MCF 10A (cell line): Measurements from ENCODE around the gene RAPGEF1. TPM values are rescaled to one million over a fixed set of nuclear protein-coding genes. Genes with fewer than 3 reads are reported as not detected.

Experiments
- BruUV-seq: library from RNA; stranded (reverse); fragments of 400-500 nt; replicated peaks from 2 replicates; lab custom pipeline; 2021; lab: Mats Ljungman, UMichigan
- CTCF ChIA-PET: fragments of 300-600 bp; sonication (Branson Sonifier 250); formaldehyde crosslinking; extraction: SDS; loops from one replicate; lab custom pipeline; 2021; ENCODE audit warnings: antibody characterized with exemption, inconsistent platforms; lab: Yijun Ruan, JAX
- POLR2A ChIA-PET: fragments of 300-600, 350-650 bp; sonication (Branson Sonifier 250); formaldehyde crosslinking; extraction: SDS; loops from one replicate; lab custom pipeline; 2020; ENCODE audit warnings: antibody characterized with exemption, inconsistent platforms; lab: Yijun Ruan, JAX
- DNase-seq: peaks from one replicate; pipeline ENCODE4 v3.0.0-alpha.2; 2018; ENCODE audit not compliant: unreplicated experiment
- H3K27ac Mint-ChIP-seq: one replicate; pipeline ENCODE4 v1.8.0; 2022; ENCODE audit warnings: mild to moderate bottlenecking, low read depth, mixed read lengths; ENCODE audit not compliant: unreplicated experiment
- H3K27me3 Mint-ChIP-seq: one replicate; pipeline ENCODE4 v1.8.0; 2022; ENCODE audit warnings: mixed read lengths; ENCODE audit not compliant: insufficient read depth, unreplicated experiment
- H3K36me3 Mint-ChIP-seq: one replicate; pipeline ENCODE4 v1.8.0; 2022; ENCODE audit warnings: mild to moderate bottlenecking, moderate library complexity, mixed read lengths; ENCODE audit not compliant: insufficient read depth, unreplicated experiment
- H3K4me1 Mint-ChIP-seq: one replicate; pipeline ENCODE4 v1.8.0; 2022; ENCODE audit warnings: mixed read lengths; ENCODE audit not compliant: insufficient read depth, unreplicated experiment
- H3K4me3 Mint-ChIP-seq: one replicate; pipeline ENCODE4 v1.8.0; 2022; ENCODE audit warnings: mild to moderate bottlenecking, moderate library complexity, mixed read lengths; ENCODE audit not compliant: unreplicated experiment
- H3K9me3 Mint-ChIP-seq: one replicate; pipeline ENCODE4 v1.8.0; 2022; ENCODE audit warnings: mixed read lengths; ENCODE audit not compliant: unreplicated experiment
- CTCF ChIP-seq: fragments of 200-600 bp; IDR thresholded peaks from one replicate; pipeline ENCODE4 v1.8.0; 2022; ENCODE audit warnings: antibody characterized with exemption, mild to moderate bottlenecking; ENCODE audit not compliant: unreplicated experiment
- intact Hi-C: fragments of 100-400 bp; cut with micrococcal nuclease; formaldehyde crosslinking; loops from 2 replicates; pipeline ENCODE4 v1.14.1; 2022
- total RNA-seq: library from RNA; stranded (reverse); gene quantifications from 2 replicates; pipeline ENCODE4 v1.2.3, GENCODE V29; 2022

The RAPGEF1 gene
- total RNA-seq, 1 experiment from 2014 or later = 55.4 TPM

- DNase-seq = no peak
- Mint-ChIP-seq H3K36me3 (no peaks in the 10 kb centered on the region), H3K27me3 (no peaks in the 10 kb centered on the region), H3K4me1 (peaks cover 31% of the 10 kb centered on the region), H3K27ac (no peak overlapping the region), H3K9me3 (no peaks in the 10 kb centered on the region), H3K4me3 (no peak overlapping the region)
- CTCF ChIA-PET = interaction anchor here (0.6 to 0.8 kb wide), 2 partner anchors 44 to 1585 kb away, joined by 4 read pairs; no protein-coding TSS in a partner anchor
- POLR2A ChIA-PET = interaction anchor here (0.8 to 4.4 kb wide), 3 partner anchors 8 to 23 kb away, joined by 3 to 47 read pairs (median 38); no protein-coding TSS in a partner anchor
- BruUV-seq = no TSS peak
- TF ChIP-seq CTCF = no peak
- intact Hi-C loops = no loop called here
Observed at GRCh38 chr9:131700765-131701435, 39.0 kb downstream of the RAPGEF1 start.

- no peak for DNase-seq
- POLR2A ChIA-PET = no interaction called here
- no peak overlapping the region for H3K4me3 Mint-ChIP-seq
- CTCF ChIA-PET = no interaction called here
- intact Hi-C loops = no loop called here
- no TSS peak for BruUV-seq
- no peak overlapping the region for H3K27ac Mint-ChIP-seq
- no peaks in the 10 kb centered on the region for H3K36me3 Mint-ChIP-seq
- no peaks in the 10 kb centered on the region for H3K27me3 Mint-ChIP-seq
- no peaks in the 10 kb centered on the region for H3K9me3 Mint-ChIP-seq
- H3K4me1 Mint-ChIP-seq = peaks cover 31% of the 10 kb centered on the region
- no peak for TF ChIP-seq CTCF
Observed at GRCh38 chr9:131700076-131700475, 39.8 kb downstream of the RAPGEF1 start.

- no peak overlapping the region for H3K27ac Mint-ChIP-seq
- ChIA-PET POLR2A (no interaction called here), CTCF (interaction anchor here (0.6 to 1.1 kb wide), 2 partner anchors 21 to 218 kb away, joined by 4 read pairs; no protein-coding TSS in a partner anchor)
- no TSS peak for BruUV-seq
- no peak for DNase-seq
- no peaks in the 10 kb centered on the region for H3K27me3 Mint-ChIP-seq
- intact Hi-C loops = no loop called here
- peaks cover 27% of the 10 kb centered on the region for H3K4me1 Mint-ChIP-seq
- no peak for TF ChIP-seq CTCF
- H3K4me3 Mint-ChIP-seq = no peak overlapping the region
- no peaks in the 10 kb centered on the region for H3K36me3 Mint-ChIP-seq
- no peaks in the 10 kb centered on the region for H3K9me3 Mint-ChIP-seq
Observed at GRCh38 chr9:131698618-131698985, 41.3 kb downstream of the RAPGEF1 start.

- ChIA-PET CTCF (interaction anchor here (1.1 kb wide), 1 partner anchor 20 kb away, joined by 4 read pairs; no protein-coding TSS in a partner anchor), POLR2A (interaction anchor here (0.7 to 6.7 kb wide), 2 partner anchors 19 to 40 kb away, joined by 3 to 72 read pairs; no protein-coding TSS in a partner anchor)
- H3K27me3 Mint-ChIP-seq = no peaks in the 10 kb centered on the region
- no peak overlapping the region for H3K4me3 Mint-ChIP-seq
- peak overlapping the region; percentile 68 for H3K27ac Mint-ChIP-seq
- no peaks in the 10 kb centered on the region for H3K36me3 Mint-ChIP-seq
- H3K9me3 Mint-ChIP-seq = no peaks in the 10 kb centered on the region
- no peak for DNase-seq
- BruUV-seq = no TSS peak
- no peak for TF ChIP-seq CTCF
- peaks cover 28% of the 10 kb centered on the region for H3K4me1 Mint-ChIP-seq
- intact Hi-C loops = no loop called here
Observed at GRCh38 chr9:131697908-131698617, 41.8 kb downstream of the RAPGEF1 start.
